NCI-H128 (cell line): ENCODE results near the gene SLC47A1.
"Not testable (repeated sequence)": the region's sequence is repeated elsewhere in the genome, so short reads cannot be mapped to it uniquely, and the experiment has no call there.

ENCODE experiments used
- DNase-seq: peaks from one replicate; lab custom pipeline; 2025; ENCODE audit not compliant: unreplicated experiment; lab: John Stamatoyannopoulos, UW

The SLC47A1 gene

DNA sequence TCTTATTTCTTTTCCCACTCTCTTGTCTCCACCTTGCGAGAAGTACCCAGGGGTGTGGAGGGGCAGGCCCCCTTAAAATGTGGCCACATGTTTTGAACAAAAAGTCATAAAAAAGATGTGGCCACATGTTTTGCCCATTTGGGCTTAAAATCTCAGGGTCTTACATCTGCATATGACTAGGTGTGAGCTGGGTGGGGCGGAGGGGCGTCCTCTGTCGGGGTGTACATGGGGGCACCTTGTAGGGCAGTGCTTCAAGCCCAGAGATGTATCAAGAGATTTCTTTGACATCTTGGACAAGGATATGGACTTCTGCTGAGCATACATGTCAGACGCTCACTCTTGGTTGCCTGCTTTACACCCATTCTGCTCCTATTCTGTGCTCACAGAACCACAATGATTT lies 13.0 kb upstream of the SLC47A1 start:
- no peak for DNase-seq

DNA sequence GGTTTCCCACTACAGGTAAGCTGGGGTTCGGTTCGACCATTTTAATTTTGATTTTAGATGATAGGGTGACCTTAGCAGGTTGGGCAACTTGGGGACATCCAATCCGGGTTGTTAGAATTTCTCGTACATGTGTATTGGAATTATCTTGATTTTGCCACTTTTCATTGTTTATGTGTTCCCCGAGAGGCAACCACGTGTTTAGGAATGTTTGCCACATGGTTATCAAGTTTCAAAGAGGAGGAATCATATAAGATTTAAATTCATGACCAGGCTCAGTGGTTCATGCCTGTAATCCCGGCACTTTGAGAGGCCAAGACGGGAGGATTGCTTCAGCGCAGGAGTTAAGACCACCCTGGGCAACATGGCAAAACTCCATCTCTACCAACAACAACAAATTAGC lies 10.0 kb upstream of the SLC47A1 start:
- no peak for DNase-seq

DNA sequence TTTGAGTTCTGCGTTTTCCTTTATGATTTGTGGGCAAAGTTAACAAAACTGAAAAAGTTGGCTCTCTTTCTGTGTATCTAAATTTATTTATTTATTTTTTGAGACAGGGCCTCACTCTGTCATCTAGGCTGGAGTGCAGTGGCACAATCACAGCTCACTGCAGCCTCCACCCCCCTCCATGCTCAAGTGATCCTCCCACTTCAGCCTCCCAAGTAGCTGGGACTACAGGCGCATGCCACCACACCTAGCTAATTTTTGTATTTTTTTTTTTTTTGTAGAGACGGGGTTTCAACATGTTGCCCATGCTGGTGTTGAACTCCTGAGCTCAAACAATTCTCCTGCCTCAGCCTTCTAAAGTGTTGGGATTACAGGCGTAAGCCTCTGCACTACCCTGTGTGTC lies 6.7 kb upstream of the SLC47A1 start:
- not testable (repeated sequence) for DNase-seq

DNA sequence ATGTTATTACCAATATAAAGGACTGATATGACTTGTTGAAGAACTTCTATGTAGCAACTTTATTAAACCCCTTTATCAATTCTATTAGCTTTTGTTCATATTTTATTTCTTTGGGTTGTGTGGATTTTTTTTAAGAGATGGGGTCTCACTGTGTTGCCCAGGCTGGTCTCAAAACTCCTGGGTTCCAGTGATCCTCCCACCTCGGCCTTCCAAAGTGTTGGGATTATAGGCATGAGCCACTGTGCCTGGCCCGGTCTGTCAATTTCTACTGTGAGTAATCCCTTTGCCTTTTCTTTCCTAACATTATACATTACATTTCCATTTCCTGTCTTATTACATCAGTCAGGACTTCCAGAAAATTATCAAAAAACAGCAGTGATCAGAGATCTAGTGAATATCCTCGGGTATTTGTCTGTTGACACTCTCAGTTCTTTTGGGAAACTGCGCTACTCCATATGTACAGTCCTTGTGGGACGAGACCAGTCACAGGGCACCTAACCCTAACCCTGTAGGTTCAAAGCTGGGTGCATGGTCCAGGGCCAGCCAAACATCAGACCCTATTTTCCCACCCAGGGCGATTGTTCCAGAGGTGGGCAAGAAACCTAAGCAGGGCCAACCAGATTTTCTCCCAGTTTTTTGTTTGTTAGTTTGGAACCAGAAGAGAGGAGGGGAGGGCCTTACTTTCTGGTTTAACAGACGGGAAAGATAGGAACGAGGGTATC lies 1.7 kb upstream of the SLC47A1 start:
- DNase-seq, result no peak

DNA sequence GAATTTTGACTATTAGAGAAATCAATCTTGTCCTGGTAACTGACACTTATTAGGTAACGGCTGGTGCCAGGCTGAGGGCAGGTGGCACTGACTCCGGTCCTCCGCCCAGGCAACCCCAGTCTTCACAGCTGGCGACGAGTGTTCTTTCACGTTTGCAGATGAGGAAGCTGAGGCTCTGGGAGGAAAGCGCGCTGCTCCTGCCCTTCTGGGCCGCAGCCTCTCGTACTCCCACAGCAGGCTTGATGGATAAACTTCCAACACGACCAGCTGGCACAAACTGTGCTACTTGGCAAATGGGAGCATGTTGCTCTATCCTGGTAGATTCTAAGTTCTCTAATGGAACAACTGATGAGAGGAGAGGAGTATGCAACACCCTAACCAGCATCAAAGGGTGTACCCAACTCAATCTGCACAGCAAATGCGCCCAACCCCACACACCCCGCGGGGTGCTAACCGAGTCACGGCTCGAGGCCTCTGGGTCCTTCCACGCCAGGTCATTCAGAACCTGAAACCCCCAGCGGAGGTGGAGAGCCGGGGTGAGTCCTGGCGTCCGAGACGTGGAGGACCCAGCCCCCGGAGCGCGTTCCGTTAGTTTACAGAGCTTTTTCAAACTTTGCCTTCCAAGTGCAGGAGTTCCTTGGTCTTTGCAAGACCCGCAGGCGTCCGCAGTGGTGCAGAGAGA lies 477 bp upstream of the SLC47A1 start:
- no peak for DNase-seq

DNA sequence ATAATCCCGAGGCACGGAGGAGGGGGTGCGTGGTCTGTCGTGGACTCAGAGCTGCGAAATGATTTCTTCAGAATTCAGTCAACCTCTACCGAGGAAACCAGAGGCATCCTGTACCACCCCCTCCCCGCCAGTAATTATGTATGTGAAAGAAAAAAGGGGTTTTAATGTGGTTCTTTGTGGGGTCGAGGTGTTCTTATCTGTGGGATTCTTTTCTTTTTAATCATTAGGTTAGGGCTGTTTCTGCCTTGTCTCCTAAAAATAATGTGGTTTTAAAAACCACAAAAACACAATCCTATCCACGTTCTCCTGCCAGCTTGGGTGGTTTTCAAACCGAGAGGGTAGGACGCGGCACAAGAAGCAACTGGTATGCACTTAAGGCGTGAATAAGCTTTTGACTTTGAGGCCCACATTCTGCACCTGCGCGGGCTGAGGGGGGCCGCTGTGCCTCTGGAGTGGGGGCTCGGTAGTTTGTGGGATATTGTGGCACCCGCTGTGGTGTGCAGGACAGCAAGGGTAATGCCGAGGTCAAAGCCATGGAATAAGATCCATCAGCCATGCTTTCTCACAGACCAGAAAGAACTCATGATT lies 1.0 kb downstream of the SLC47A1 start:
- no peak for DNase-seq

DNA sequence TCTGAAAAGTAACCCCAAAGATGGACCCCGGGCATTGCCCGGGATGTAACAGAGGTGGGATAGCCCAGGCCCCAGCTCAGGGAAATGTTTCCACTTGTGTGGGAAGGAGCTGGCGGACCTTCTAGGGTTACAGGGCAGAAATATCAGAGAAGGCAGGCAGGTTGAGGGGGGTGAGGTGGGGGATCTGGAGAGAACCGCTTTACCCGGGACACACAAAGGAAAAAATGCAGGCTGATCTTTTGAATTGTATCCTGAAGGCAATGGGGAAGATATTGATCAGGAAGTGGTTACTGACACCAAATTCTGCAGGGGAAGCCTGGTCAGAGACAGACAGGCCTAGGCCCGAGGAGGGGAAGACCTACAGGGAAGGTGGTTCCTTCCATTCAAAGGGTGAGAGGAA lies 3.5 kb downstream of the SLC47A1 start:
- DNase-seq, result no peak

DNA sequence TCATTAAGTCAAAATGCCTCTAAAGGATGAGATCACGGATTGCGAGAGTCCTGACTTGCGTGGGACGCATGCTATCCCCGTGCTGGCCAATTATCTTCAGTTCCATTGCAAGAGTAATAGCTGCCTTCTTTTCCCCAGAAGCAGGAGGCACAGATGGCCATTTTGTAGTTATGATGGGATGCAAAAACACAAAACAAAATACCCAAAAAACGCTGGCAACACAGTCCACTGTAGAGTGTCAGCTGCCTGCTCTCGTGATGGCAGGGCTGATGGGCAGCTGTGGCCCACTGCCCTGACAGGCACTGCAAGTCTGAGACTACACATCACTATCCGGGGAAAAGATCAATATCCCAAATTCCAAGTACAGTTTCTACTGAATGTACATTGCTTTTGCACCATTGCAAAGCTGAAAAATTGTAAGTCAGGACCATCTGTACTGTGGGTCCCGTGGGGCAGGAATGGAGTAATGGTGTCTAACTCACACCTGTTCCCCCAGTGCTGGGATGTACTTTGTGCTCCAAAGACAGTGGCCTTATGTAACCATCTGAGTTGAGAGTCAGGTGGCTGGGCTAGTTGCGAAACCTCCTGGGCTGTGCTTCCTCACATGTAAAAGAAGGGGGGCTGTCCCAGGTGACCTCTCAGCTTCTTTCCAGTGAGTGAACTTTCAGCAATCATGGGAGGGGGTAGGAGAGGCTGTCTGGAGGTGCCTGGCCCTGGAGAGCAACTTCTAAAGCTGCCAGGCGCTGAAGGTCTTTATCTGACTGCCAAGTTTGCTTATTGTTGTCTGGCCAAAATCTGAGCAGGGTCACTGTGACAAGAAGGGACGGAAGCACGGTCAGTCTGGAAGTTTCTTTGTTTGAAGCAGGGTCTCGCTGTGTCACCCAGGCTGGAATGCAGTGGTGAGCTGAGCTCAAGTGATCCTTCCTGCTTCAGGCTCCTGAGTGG lies 4.7 kb downstream of the SLC47A1 start:
- no peak for DNase-seq

DNA sequence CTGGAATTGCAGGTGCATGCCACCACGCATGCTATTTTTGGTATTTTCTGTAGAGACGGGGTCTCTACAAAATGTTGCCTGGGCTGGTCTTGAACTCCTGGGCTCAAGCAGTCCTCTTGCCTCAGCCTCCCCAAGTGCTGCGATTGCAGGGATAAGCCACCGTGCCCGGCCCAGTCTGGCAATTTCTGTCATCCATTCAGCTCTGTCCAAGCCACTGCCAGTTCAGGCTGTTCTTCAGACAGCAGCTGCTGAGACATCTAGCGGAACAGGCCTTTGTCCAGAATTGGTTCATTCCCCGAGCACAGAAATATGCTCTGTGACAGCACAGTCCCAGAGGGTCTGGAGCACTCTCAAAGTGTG lies 5.4 kb downstream of the SLC47A1 start:
- no peak for DNase-seq

DNA sequence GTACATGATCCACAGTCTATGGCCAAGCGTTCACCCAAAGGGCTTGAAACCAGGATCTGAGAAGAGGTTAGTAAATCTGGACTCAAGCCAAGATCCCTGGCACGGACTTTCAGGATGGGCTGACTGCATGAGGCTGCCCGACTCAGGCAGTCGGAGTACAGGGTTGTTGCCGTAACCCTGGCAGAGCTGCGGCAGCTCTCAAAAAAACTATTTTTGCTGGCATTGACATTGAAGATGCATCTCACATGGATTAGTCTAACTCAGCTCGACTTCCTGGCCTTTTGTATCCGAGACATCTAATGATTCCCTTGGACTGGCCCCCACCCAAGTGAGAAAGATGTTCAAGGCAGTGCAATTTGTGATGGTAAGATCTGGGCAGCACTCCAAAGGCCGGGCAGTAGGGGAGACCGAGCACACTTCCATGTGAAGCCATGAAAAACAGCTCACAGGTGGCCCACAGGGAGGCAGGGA lies 6.2 kb downstream of the SLC47A1 start:
- no peak for DNase-seq

DNA sequence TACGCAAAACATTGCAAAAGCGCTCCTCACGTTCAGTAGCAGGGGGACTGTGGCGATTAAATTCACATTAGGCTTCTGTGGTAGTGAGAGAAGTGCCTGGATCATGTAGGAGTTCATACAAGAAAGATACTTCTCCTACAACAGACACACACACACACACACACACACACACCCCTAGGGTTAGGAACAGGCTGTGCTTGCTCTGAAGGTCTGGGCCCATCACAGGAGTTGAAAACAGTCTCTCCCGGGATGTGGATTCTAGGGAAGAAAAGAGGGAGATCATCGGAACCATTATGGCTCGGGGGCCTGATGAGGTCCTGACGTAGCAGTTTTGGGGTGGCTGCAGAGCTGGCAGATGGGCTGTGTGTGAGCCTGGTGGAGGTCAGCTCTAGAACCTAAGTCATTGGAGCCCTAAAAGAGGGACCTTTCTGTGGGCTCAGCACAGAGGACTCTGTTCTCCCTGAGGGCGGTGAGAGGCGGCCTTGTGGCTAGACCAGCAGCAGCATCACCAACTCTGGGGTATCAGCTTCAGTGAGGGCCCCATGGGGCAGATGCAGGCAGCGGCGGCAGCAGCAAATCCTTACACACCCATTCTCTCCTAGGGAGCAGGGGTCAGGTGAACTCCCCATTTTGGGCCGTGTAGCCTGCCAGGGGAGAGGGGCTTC lies 7.2 kb downstream of the SLC47A1 start:
- no peak for DNase-seq

DNA sequence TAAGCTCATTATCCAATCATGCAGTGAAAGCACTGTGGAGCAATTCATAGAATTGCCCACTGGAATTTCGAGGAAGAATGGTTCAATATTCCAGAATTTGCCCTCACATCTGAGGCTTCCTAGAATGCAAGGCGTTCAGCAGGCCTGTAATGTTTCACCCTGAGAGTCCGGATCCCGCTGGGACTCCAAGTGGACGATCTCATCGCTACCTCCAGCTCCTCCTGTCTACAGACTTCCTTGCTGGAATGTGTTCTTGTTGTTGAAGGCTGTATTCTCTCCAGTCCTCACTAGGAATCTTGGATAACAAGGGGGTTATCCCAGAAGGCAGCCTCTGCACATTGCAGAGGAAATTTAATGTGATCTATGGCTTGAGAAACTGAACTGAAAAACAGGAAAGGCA lies 7.8 kb downstream of the SLC47A1 start:
- no peak for DNase-seq

DNA sequence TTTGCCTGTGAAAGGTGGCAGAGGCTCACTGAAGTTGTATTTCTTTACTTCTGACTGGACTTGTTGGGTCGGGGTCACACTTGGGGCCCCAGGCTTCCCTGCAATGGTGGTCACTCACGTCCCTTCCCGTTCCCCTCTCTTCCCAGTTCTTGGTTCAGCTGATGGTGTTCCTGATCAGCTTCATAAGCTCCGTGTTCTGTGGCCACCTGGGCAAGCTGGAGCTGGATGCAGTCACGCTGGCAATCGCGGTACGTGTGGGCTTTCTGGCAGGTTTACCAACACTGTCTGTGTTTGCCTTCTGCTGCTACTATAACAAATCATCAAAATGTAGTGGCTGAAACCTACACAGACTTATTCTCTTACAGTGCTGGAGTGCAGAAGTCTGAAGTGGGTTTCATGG lies 8.6 kb downstream of the SLC47A1 start:
- no peak for DNase-seq

DNA sequence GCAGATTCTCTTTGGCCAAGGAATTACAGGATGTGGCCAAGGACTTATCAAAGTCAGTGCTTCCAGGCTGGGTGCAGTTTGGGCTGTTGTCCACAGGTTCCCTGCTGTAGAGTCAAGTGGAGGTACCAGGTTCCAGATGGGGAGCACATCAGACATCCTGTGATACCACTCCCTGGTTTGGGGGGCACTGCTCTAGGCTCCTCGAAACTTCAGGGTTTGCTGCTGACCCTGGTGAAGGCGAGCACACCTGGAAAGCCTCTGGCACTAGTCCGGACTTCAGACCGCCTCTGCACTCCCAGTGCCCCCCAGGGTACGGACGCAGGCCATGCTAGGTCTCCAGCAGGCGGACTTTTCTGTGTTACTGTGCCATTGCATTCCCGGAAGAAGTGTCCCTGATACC lies 10.7 kb downstream of the SLC47A1 start:
- no peak for DNase-seq

DNA sequence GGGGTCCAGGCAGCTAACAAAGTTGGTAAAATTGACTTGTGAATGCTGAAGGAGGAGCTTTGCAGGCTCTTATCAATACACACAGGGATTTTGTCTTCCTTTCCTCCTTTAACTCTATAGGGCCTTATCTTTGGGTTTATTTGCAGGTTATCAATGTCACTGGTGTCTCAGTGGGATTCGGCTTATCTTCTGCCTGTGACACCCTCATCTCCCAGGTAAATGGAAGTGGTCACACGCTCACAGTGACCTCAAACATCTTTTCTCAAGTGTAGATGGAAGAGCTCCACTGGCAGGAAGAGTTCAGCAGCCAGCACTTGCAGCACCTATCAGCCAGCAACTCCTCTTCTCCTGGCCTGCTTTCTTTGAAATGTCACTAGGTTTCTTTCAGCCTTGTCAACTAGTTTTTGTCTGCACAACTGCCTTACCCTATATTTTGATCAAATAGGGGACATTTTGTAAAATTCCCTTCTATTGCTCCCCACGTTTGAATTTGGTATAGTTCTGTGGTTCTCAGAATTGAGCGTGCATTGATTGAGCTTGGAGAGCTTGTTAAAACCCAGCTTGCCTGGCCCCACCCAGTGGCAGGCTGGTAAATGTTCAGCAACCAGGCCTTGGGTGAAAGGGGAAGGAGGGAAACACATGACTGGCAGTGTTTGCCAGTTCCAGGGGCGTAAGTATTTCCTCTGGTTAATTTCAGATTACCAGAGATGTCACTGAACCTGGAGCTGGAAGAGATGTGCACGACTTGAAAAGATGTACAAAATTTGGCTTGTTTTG lies 12.8 kb downstream of the SLC47A1 start:
- DNase-seq, result no peak

DNA sequence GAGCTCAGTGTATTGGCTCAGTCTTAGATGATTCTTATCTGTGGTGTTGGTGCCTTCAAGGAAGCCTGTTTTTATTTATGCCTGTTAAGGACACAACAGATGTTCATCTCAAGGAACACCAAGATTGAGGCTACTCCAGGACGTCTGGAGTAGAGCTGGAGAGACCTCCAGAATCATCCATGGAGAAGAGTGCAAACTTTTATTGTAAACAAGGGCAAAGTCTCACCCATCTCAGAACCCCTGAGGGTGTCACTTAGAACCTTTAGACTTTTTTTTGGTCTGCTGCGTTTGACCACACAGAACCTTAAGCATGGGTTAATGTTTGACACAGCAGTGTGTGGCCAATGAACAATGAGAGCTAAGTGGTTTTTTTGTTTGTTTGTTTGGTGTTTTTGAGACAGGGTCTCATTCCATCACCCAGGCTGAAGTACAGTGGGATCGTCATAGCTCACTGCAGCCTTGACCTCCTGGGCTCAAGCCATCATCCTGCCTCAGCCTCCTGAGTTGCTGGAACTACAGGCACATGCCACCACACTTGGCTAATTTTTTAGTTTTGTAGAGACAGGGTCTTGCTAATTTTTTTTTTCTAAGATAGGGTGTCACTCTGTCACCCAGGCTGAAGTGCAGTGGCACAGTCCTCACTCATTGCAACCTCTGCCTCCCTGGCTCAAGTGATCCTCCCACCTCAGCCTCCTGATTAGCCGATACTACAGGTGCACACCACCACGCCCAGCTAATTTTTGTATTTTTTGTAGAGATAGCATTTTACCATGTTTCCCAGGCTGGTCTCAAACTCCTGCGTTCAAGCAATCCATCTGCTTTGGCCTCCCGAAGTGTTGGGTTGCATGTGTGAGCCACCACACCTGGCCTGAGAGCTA lies 16.3 kb downstream of the SLC47A1 start:
- no peak for DNase-seq

DNA sequence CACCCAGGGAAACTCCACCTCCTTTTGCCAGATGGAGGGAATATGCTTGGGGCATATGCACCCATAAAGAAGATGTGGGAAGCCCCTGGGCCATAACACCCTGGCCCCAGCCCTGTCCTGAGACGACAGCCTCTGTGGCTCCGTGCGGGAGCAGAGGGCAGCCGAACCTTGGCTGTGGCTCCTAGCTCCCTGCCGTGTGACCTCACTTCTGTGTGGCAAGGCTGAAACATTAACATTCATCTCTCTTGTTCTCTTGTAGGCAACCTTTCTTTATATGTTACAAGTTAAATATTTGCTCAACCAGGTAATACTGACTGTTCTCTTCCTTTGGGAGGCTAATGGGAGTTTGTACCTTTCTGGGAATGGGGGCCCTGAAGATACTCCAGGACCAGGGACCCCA lies 17.5 kb downstream of the SLC47A1 start:
- DNase-seq, result no peak

DNA sequence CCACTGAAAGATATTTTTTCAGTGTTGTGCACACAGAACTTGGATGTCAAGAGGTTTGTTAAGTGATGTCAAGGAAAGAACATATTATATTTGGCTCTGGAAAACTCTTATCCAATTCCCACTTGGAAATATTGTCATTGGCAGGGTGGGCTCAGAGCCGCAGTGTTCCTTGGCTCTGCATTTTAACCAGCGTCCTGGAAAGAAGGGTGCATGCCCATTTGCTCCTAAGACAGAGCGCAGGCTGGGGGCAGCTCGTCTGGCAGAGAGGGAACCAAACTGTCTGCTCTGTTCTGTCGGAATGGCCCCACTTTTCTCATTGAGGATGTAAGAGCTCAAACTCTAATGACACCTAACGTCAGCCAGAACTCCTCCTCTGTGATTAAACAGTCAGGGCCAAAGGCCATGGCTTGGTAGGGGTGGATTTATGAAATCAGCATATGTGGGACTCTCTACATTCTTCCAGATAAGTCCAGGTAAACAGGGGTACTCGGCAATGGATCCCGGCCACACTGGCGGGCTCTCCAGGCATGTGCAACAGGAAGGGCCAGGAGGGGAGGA lies 18.0 kb downstream of the SLC47A1 start:
- no peak for DNase-seq

DNA sequence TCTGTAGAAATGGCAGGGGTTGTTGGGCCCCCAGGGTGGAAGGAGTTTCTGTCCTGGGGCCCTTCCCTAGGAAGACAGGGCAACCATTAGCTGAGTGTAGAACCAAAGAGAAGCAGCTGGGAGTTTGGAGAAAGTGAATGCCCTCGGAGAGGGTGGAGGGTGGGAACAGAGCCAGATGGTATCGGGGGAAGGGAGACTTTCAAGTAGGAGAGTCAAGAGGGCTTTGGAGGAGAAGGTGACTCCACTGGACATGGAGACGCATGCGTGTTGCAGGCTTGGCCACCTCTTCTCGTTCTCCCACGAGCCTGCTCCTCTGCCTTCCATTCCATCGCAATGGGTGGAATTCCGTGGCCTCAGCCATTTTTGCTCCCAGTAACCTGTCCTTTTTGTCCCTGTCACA lies 19.4 kb downstream of the SLC47A1 start:
- DNase-seq, result no peak
